Chondrocyte (in vitro differentiated cells): ENCODE results near the gene PEAK1. TPM values are rescaled to one million over a fixed set of nuclear protein-coding genes. Genes with fewer than 3 reads are reported as not detected.

ENCODE experiments used
- DNase-seq: peaks from one replicate; pipeline ENCODE4 v3.0.0; 2021; ENCODE audit warnings: mixed read lengths, low spot score
- H3K27ac Mint-ChIP-seq: one replicate; pipeline ENCODE4 v1.8.0; 2021; ENCODE audit warnings: mild to moderate bottlenecking, moderate library complexity, mixed read lengths; ENCODE audit not compliant: unreplicated experiment
- H3K27me3 Mint-ChIP-seq: 2 replicates; pipeline ENCODE4 v1.8.0; 2021; ENCODE audit warnings: low read depth, mixed read lengths
- H3K36me3 Mint-ChIP-seq: 2 replicates; pipeline ENCODE4 v1.8.0; 2021; ENCODE audit warnings: low read depth, mixed read lengths
- H3K4me1 Mint-ChIP-seq: 2 replicates; pipeline ENCODE4 v1.8.0; 2021; ENCODE audit warnings: low read depth, mild to moderate bottlenecking, mixed read lengths
- H3K4me3 Mint-ChIP-seq: one replicate; pipeline ENCODE4 v1.8.0; 2021; ENCODE audit warnings: mild to moderate bottlenecking, moderate library complexity, mixed read lengths; ENCODE audit not compliant: unreplicated experiment
- H3K9me3 Mint-ChIP-seq: 2 replicates; pipeline ENCODE4 v1.8.0; 2021; ENCODE audit warnings: low read depth, mixed read lengths
- CTCF ChIP-seq: fragments of 200-600 bp; sonication (generic); IDR thresholded peaks from 2 replicates; pipeline ENCODE4 v1.5.0; 2021; ENCODE audit warnings: antibody characterized with exemption, mild to moderate bottlenecking, moderate library complexity
- total RNA-seq: library from RNA; stranded (reverse); gene quantifications from 3 replicates; pipeline ENCODE4 v1.2.1, GENCODE V29; 2021

Gene PEAK1
- total RNA-seq, 1 donor from 2014 or later = 143 TPM

- no peak overlapping the region for H3K4me3 Mint-ChIP-seq
- peaks cover 36% of the 10 kb centered on the region for H3K4me1 Mint-ChIP-seq
- H3K27me3 Mint-ChIP-seq = no peaks in the 10 kb centered on the region
- DNase-seq = no peak
- H3K36me3 Mint-ChIP-seq = peaks cover 1% of the 10 kb centered on the region
- no peaks in the 10 kb centered on the region for H3K9me3 Mint-ChIP-seq
- no peak for TF ChIP-seq CTCF
- H3K27ac Mint-ChIP-seq = peak overlapping the region; percentile 65
These were observed 299.3 kb downstream of the PEAK1 start for GRCh38 chr15:77120576-77120975.

- DNase-seq = no peak
These were observed 300.5 kb downstream of the PEAK1 start for GRCh38 chr15:77119446-77119845.

GRCh38 chr15:77118882-77119321 is 301.0 kb downstream of the PEAK1 start:
- peaks cover 13% of the 10 kb centered on the region for H3K36me3 Mint-ChIP-seq
- DNase-seq = no peak
- TF ChIP-seq CTCF = peak; percentile 95

More at GRCh38 chr15:77119446-77119845, 300.5 kb downstream of the PEAK1 start:
- H3K9me3 Mint-ChIP-seq = no peaks in the 10 kb centered on the region
- H3K27me3 Mint-ChIP-seq = no peaks in the 10 kb centered on the region
- H3K4me3 Mint-ChIP-seq = no peak overlapping the region
- peaks cover 8% of the 10 kb centered on the region for H3K36me3 Mint-ChIP-seq
- H3K4me1 Mint-ChIP-seq = peaks cover 36% of the 10 kb centered on the region
- no peak for TF ChIP-seq CTCF
- H3K27ac Mint-ChIP-seq = peak overlapping the region; percentile 74

GRCh38 chr15:77115179-77115578 is 304.7 kb downstream of the PEAK1 start:
- Mint-ChIP-seq H3K27me3 (no peaks in the 10 kb centered on the region), H3K4me1 (peaks cover 40% of the 10 kb centered on the region), H3K36me3 (peaks cover 30% of the 10 kb centered on the region), H3K4me3 (no peak overlapping the region), H3K9me3 (no peaks in the 10 kb centered on the region), H3K27ac (no peak overlapping the region)
- no peak for TF ChIP-seq CTCF
- DNase-seq = no peak

More at GRCh38 chr15:77118882-77119321, 301.0 kb downstream of the PEAK1 start:
- peak overlapping the region; percentile 74 for H3K27ac Mint-ChIP-seq
- no peaks in the 10 kb centered on the region for H3K27me3 Mint-ChIP-seq
- no peak overlapping the region for H3K4me3 Mint-ChIP-seq
- no peaks in the 10 kb centered on the region for H3K9me3 Mint-ChIP-seq
- peaks cover 36% of the 10 kb centered on the region for H3K4me1 Mint-ChIP-seq

GRCh38 chr15:77112838-77113504 is 306.9 kb downstream of the PEAK1 start:
- H3K4me1 Mint-ChIP-seq = peaks cover 31% of the 10 kb centered on the region
- peaks cover 35% of the 10 kb centered on the region for H3K36me3 Mint-ChIP-seq
- no peak for DNase-seq
- H3K27me3 Mint-ChIP-seq = no peaks in the 10 kb centered on the region
- no peak overlapping the region for H3K4me3 Mint-ChIP-seq
- no peaks in the 10 kb centered on the region for H3K9me3 Mint-ChIP-seq
- no peak overlapping the region for H3K27ac Mint-ChIP-seq
- TF ChIP-seq CTCF = peak; percentile 36
